Stimulated activated naive CD8-positive, alpha-beta T cell treated with anti-CD3 and anti-CD28 coated beads, Interleukin-15, Interleukin-2, amounts not matched to agents 100 U/mL and 50 U/mL, for 24 hours (primary cell): Measurements from ENCODE around the gene MAN2A1.

ENCODE experiments used
- ATAC-seq: fragments of 150-1000 bp; cut with Tn5 transposase; one replicate; pipeline ENCODE4 v1.10.0; 2021
- DNase-seq: peaks from one replicate; pipeline ENCODE4 v3.0.0; 2021

The MAN2A1 gene

GRCh38 chr5:109910874-109911273 is 221.1 kb downstream of the MAN2A1 start:
- no peak for ATAC-seq
- no peak for DNase-seq

- DNase-seq: no peak
- ATAC-seq: no peak
Observed at GRCh38 chr5:109911731-109912130, 222.0 kb downstream of the MAN2A1 start.

GRCh38 chr5:109914906-109915305 is 225.2 kb downstream of the MAN2A1 start:
- DNase-seq: no peak
- no peak for ATAC-seq

- ATAC-seq (no peak), DNase-seq (no peak)
Observed at GRCh38 chr5:109916481-109917153, 226.9 kb downstream of the MAN2A1 start.
